Right ventricle myocardium superior (tissue), 1 donor: Measurements from ENCODE around the gene ZKSCAN2. TPM values are rescaled to one million over a fixed set of nuclear protein-coding genes. Genes with fewer than 3 reads are reported as not detected.

Experiments
- ATAC-seq: fragments of 200-7000 bp; cut with Tn5 transposase; one replicate; pipeline ENCODE4 v1.9.1; 2020; ENCODE audit warnings: mild to moderate bottlenecking; ENCODE audit not compliant: poor library complexity
- DNase-seq: peaks from one replicate; pipeline ENCODE4 v3.0.0-alpha.2; 2020
- intact Hi-C: fragments of 100-400 bp; cut with DNase I; formaldehyde crosslinking; loops from one replicate; pipeline ENCODE4 v1.11.2; 2022
- long read RNA-seq: library from polyadenylated mRNA; unstranded; transcript quantifications from one replicate; pipeline ENCODE4 v2.0.0, GENCODE V29; 2021
- total RNA-seq: library from RNA; stranded (reverse); fragmentation: NEBNext Ultra II Directional; extraction: Animal tissue kit (Norgen Biotek cat#: 25700); gene quantifications from one replicate; pipeline ENCODE4 v1.2.1, GENCODE V29; 2021
- donor health status: DM: no; HTN: yes; CAD: no; lungs with severe emphysema.

ZKSCAN2 gene
- total RNA-seq, result 3.7 TPM
- long read RNA-seq, full-length matches to known transcripts, result 2 of 4 reads
- long read RNA-seq, partial matches to known transcripts, result 1 of 4 reads
- long read RNA-seq, other reads (novel, unspliced or antisense), result 1 of 4 reads

- intact Hi-C loops, result no loop called here
These were observed at the start of gene ZKSCAN2 for GRCh38 chr16:25257470-25257955. TSS of gene ZKSCAN2 (minus strand) at chr16:25257845. CDS start at chr16:25257127, 718 bp downstream.

GRCh38 chr16:25299792-25300590 is 42.3 kb upstream of the ZKSCAN2 start:
- DNase-seq, result no peak
- ATAC-seq, result no peak
- intact Hi-C loops, result no loop called here

More at GRCh38 chr16:25257470-25257955, at the start of gene ZKSCAN2:
- ATAC-seq (peak; percentile 98), DNase-seq (peak; percentile 95)

GRCh38 chr16:25298165-25298872 is 40.7 kb upstream of the ZKSCAN2 start:
- no peak for ATAC-seq
- DNase-seq, result no peak
- intact Hi-C loops, result no loop called here

GRCh38 chr16:25297151-25297787 is 39.6 kb upstream of the ZKSCAN2 start:
- intact Hi-C loops, result no loop called here
- DNase-seq (no peak), ATAC-seq (no peak)

- no peak for DNase-seq
- ATAC-seq, result no peak
- intact Hi-C loops, result no loop called here
These were observed 33.9 kb upstream of the ZKSCAN2 start for GRCh38 chr16:25291580-25291979.

GRCh38 chr16:25289466-25289865 is 31.8 kb upstream of the ZKSCAN2 start:
- ATAC-seq (no peak), DNase-seq (no peak)
- intact Hi-C loops, result no loop called here

- DNase-seq (no peak), ATAC-seq (no peak)
- intact Hi-C loops, result no loop called here
These were observed 21.8 kb upstream of the ZKSCAN2 start for GRCh38 chr16:25279491-25279890.

- ATAC-seq, result no peak
- intact Hi-C loops, result no loop called here
- DNase-seq, result no peak
These were observed 13.8 kb upstream of the ZKSCAN2 start for GRCh38 chr16:25271421-25271820.

- DNase-seq, result no peak
- no peak for ATAC-seq
- intact Hi-C loops, result no loop called here
These were observed 12.9 kb upstream of the ZKSCAN2 start for GRCh38 chr16:25270577-25270976.

- intact Hi-C loops, result no loop called here
- DNase-seq (no peak), ATAC-seq (no peak)
These were observed 12.2 kb upstream of the ZKSCAN2 start for GRCh38 chr16:25269879-25270278.

GRCh38 chr16:25265968-25266367 is 8.3 kb upstream of the ZKSCAN2 start:
- DNase-seq (no peak), ATAC-seq (no peak)
- intact Hi-C loops, result no loop called here

- DNase-seq (no peak), ATAC-seq (no peak)
- intact Hi-C loops, result no loop called here
These were observed 7.0 kb upstream of the ZKSCAN2 start for GRCh38 chr16:25264597-25264996.

- ATAC-seq, result no peak
These were observed 2.8 kb upstream of the ZKSCAN2 start for GRCh38 chr16:25260416-25260815.

GRCh38 chr16:25258861-25259179 is 1.2 kb upstream of the ZKSCAN2 start:
- ATAC-seq, result no peak
- no peak for DNase-seq
- intact Hi-C loops, result no loop called here

More at GRCh38 chr16:25260416-25260815, 2.8 kb upstream of the ZKSCAN2 start:
- intact Hi-C loops, result no loop called here
- no peak for DNase-seq

GRCh38 chr16:25257956-25258860 is 563 bp upstream of the ZKSCAN2 start:
- peak; percentile 57 for ATAC-seq
- DNase-seq, result peak; percentile 85
- intact Hi-C loops, result no loop called here

GRCh38 chr16:25256695-25257469 is 763 bp downstream of the ZKSCAN2 start:
- intact Hi-C loops, result no loop called here
- no peak for DNase-seq
- ATAC-seq, result no peak

GRCh38 chr16:25253322-25253721 is 4.3 kb downstream of the ZKSCAN2 start:
- intact Hi-C loops, result no loop called here
- DNase-seq, result no peak
- no peak for ATAC-seq

- intact Hi-C loops, result no loop called here
- DNase-seq (no peak), ATAC-seq (no peak)
These were observed 7.2 kb downstream of the ZKSCAN2 start for GRCh38 chr16:25250467-25250866.
